B cell (primary cell): ENCODE measurements around the gene LRRD1. TPM values are rescaled to one million over a fixed set of nuclear protein-coding genes. Genes with fewer than 3 reads are reported as not detected.

Experiments used
- ATAC-seq: fragments of 200-7000 bp; cut with Tn5 transposase; one replicate; pipeline ENCODE4 v1.10.0; 2021; ENCODE audit warnings: low read depth, mild to moderate bottlenecking, moderate number of reproducible peaks, moderate library complexity
- CTCF ChIA-PET: fragments of 350-600 bp; sonication (Branson Sonifier 250); formaldehyde crosslinking; loops from one replicate; lab custom pipeline; 2021; ENCODE audit warnings: antibody characterized with exemption, inconsistent platforms; lab: Charles Lee
- POLR2A ChIA-PET: fragments of 350-600 bp; sonication (Branson Sonifier 250); formaldehyde crosslinking; loops from one replicate; lab custom pipeline; 2021; ENCODE audit warnings: antibody characterized with exemption; lab: Charles Lee
- DNase-seq: peaks from one replicate; pipeline ENCODE4 v3.0.0; 2013
- H2AFZ ChIP-seq: 2 replicates; pipeline ENCODE4 v1.6.1; 2012; ENCODE audit warnings: mild to moderate bottlenecking, low read depth, low read length; ENCODE audit not compliant: insufficient read depth, poor library complexity, severe bottlenecking
- H3K27ac ChIP-seq, 2 donors: 1 replicate in 1 of 2; 2 replicates in 1 of 2; pipeline ENCODE4 v1.5.1; 2012 to 2013; ENCODE audit warnings: low read length in 2 of 2, mild to moderate bottlenecking in 2 of 2, moderate library complexity in 1 of 2
- H3K27me3 ChIP-seq, 4 experiments: fragments of 200-600 bp in 1 of 4; sonication (generic) in 1 of 4; replicated peaks in 1 of 4; 1 replicate in 2 of 4; 2 replicates in 2 of 4; pipeline versions ENCODE4 v1.6.1 to v1.7.0; 2013 to 2016; ENCODE audit warnings: low read length in 3 of 4, mild to moderate bottlenecking in 2 of 4, mixed read lengths in 1 of 4, moderate library complexity in 1 of 4; ENCODE audit not compliant: insufficient read depth in 4 of 4, control insufficient read depth in 3 of 4; ENCODE audit errors: control extremely low read depth in 1 of 4
- H3K36me3 ChIP-seq, 2 experiments: replicated peaks in 1 of 2; 1 replicate in 1 of 2; 2 replicates in 1 of 2; pipeline versions ENCODE4 v1.6.1 to v1.7.1; 2013; ENCODE audit warnings: low read length in 1 of 2; ENCODE audit not compliant: insufficient read depth in 2 of 2, control insufficient read depth in 1 of 2; ENCODE audit errors: control extremely low read depth in 1 of 2, extremely low read depth in 1 of 2
- H3K4me1 ChIP-seq, 2 donors: fragments of 200-600 bp in 1 of 2; sonication (generic) in 1 of 2; 1 replicate in 1 of 2; 2 replicates in 1 of 2; pipeline versions ENCODE4 v1.5.1 to v1.6.1; 2013 to 2017; ENCODE audit warnings: low read length in 2 of 2; ENCODE audit not compliant: control insufficient read depth in 2 of 2, insufficient read depth in 2 of 2
- H3K4me2 ChIP-seq: replicated peaks from 2 replicates; pipeline ENCODE3; 2012; ENCODE audit warnings: mild to moderate bottlenecking, low read depth, low read length; ENCODE audit not compliant: poor library complexity, severe bottlenecking
- H3K4me3 ChIP-seq, 5 experiments: fragments of 200-600 bp in 1 of 5; sonication (generic) in 1 of 5; 1 replicate in 3 of 5; 2 replicates in 2 of 5; pipeline versions ENCODE4 v1.5.1 to v1.7.0; 2011 to 2016; ENCODE audit warnings: low read length in 4 of 5, mild to moderate bottlenecking in 4 of 5, low read depth in 2 of 5, control low read depth in 1 of 5, moderate library complexity in 1 of 5; ENCODE audit not compliant: insufficient read depth in 1 of 5; ENCODE audit errors: control extremely low read depth in 1 of 5, extremely low read depth in 1 of 5
- H3K79me2 ChIP-seq: fragments of 200-600 bp; sonication (generic); one replicate; pipeline ENCODE4 v1.6.0; 2016; ENCODE audit warnings: low read length; ENCODE audit not compliant: control insufficient read depth, insufficient read depth
- H3K9ac ChIP-seq: fragments of 200-600 bp; sonication (generic); 2 replicates; pipeline ENCODE4 v1.6.1; 2017; ENCODE audit warnings: mild to moderate bottlenecking, low read length, moderate library complexity
- H3K9me3 ChIP-seq, 3 donors: one replicate each; pipeline versions ENCODE4 v1.6.1 to v1.7.1; 2013; ENCODE audit warnings: low read length in 2 of 3; ENCODE audit not compliant: control insufficient read depth in 2 of 3, insufficient read depth in 1 of 3; ENCODE audit errors: control extremely low read depth in 1 of 3
- H4K20me1 ChIP-seq: 2 replicates; pipeline ENCODE4 v1.6.0; 2012; ENCODE audit warnings: mild to moderate bottlenecking, low read length; ENCODE audit not compliant: insufficient read depth, control insufficient read depth, poor library complexity, severe bottlenecking
- H3K27ac Mint-ChIP-seq: one replicate; pipeline ENCODE4 v1.8.0; 2021; ENCODE audit warnings: mixed read lengths
- H3K27me3 Mint-ChIP-seq: one replicate; pipeline ENCODE4 v1.8.0; 2021; ENCODE audit warnings: mixed read lengths
- H3K4me1 Mint-ChIP-seq: one replicate; pipeline ENCODE4 v1.8.0; 2021; ENCODE audit warnings: mixed read lengths
- H3K4me3 Mint-ChIP-seq: one replicate; pipeline ENCODE4 v1.8.0; 2021; ENCODE audit warnings: mixed read lengths
- H3K9me3 Mint-ChIP-seq: one replicate; pipeline ENCODE4 v1.8.0; 2022; ENCODE audit warnings: mixed read lengths; ENCODE audit not compliant: insufficient read depth
- CTCF ChIP-seq: fragments of 200-600 bp; IDR thresholded peaks from one replicate; pipeline ENCODE4 v1.8.0; 2022; ENCODE audit warnings: antibody characterized with exemption, mild to moderate bottlenecking
- EZH2 ChIP-seq: IDR thresholded peaks from 2 replicates; pipeline ENCODE4 v1.6.1; 2012; ENCODE audit warnings: borderline replicate concordance, low read depth, mild to moderate bottlenecking, moderate library complexity, low read length; ENCODE audit not compliant: insufficient read depth, poor library complexity, severe bottlenecking
- WGBS: methylation state at CpG from one replicate; pipeline ENCODE4 v1.1.5; 2013; ENCODE audit warnings: missing lambda C conversion rate; ENCODE audit not compliant: insufficient coverage; 5-methylcytosine and 5-hydroxymethylcytosine counted together
- intact Hi-C: fragments of 100-400 bp; cut with micrococcal nuclease; formaldehyde crosslinking; loops from one replicate; pipeline ENCODE4 v1.10.0; 2022
- polyA plus RNA-seq: library from polyadenylated mRNA; depleted of rRNA; stranded (reverse); fragments of >200 nt; gene quantifications from 2 replicates; pipeline ENCODE4 v1.2.3, GENCODE V29; 2012
- total RNA-seq, 2 donors: library from RNA; stranded (reverse); fragments of 120-200 nt in 1 of 2; gene quantifications; 1 replicate in 1 of 2; 2 replicates in 1 of 2; pipeline versions ENCODE4 v1.2.3 to v1.2.4, GENCODE V29; 2013 to 2022

LRRD1 gene
- total and polyA plus RNA-seq, 2 donors (not counting 1 experiment from before 2014, with no cell fraction given), result 0.03 to 0.17 TPM

GRCh38 chr7:92134271-92135051 is 44.5 kb downstream of the LRRD1 start, which contains the start of gene CYP51A1:
Gene CYP51A1 (minus strand): TSS chr7:92134477. CDS start chr7:92134364, 113 bp downstream.
- peaks cover 18 to 27% of the 10 kb centered on the region in 2 donors for H3K4me1 ChIP-seq
- peak within 1 kb of the TSS; percentile 86 to 94 (median 90) for H3K4me3 ChIP-seq
- POLR2A ChIA-PET, result interaction anchor here (1.0 to 3.0 kb wide), 6 partner anchors 111 to 394 kb away, joined by 3 to 15 read pairs (median 4); partner anchors contain the start of genes ANKIB1, KRIT1, MTERF1 and PEX1
- H3K4me1 Mint-ChIP-seq, result peaks cover 39% of the 10 kb centered on the region
- H4K20me1 ChIP-seq, result peaks cover 4% of the 10 kb centered on the region
- WGBS, result under 1% methylated on average over 69 of the region's 73 CpGs
- H3K9me3 ChIP-seq, result no peaks in the 10 kb centered on the region
- peak within 1 kb of the TSS; percentile 92 for H3K9ac ChIP-seq
- peak within 1 kb of the TSS; percentile 94 to 98 for H3K27ac ChIP-seq
- TF ChIP-seq EZH2 (no peak), CTCF (no peak)
- peaks cover 0 to 3% of the 10 kb centered on the region in 2 experiments for H3K36me3 ChIP-seq
- peaks cover 54% of the 10 kb centered on the region for H3K79me2 ChIP-seq
- CTCF ChIA-PET, result interaction anchor here (1.6 to 1.8 kb wide), 2 partner anchors 9 to 313 kb away, joined by 6 to 8 read pairs; partner anchors contain the start of gene GATAD1
- H3K4me2 ChIP-seq, result peak within 1 kb of the TSS; percentile 87
- intact Hi-C loops, result loop anchor here (1.0 to 10.0 kb wide), 9 partner anchors 45 to 980 kb away; partner anchors contain the start of genes AKAP9, ANKIB1, CDK6 and FAM133B
- no peaks in the 10 kb centered on the region for H3K9me3 Mint-ChIP-seq
- ATAC-seq (peak; percentile 84), DNase-seq (peak; percentile 99)
- no peaks in the 10 kb centered on the region for H3K27me3 Mint-ChIP-seq
- H3K4me3 Mint-ChIP-seq, result peak within 1 kb of the TSS; percentile 99
- peak within 1 kb of the TSS; percentile 100 for H3K27ac Mint-ChIP-seq
- peak within 1 kb of the TSS; percentile 81 for H2AFZ ChIP-seq
- H3K27me3 ChIP-seq, result no peaks in the 10 kb centered on the region
